NCI-H774 (cell line): ENCODE results near the gene HERPUD2.

Experiments
- DNase-seq: peaks from one replicate; lab custom pipeline; 2025; lab: John Stamatoyannopoulos, UW

HERPUD2 gene

DNA sequence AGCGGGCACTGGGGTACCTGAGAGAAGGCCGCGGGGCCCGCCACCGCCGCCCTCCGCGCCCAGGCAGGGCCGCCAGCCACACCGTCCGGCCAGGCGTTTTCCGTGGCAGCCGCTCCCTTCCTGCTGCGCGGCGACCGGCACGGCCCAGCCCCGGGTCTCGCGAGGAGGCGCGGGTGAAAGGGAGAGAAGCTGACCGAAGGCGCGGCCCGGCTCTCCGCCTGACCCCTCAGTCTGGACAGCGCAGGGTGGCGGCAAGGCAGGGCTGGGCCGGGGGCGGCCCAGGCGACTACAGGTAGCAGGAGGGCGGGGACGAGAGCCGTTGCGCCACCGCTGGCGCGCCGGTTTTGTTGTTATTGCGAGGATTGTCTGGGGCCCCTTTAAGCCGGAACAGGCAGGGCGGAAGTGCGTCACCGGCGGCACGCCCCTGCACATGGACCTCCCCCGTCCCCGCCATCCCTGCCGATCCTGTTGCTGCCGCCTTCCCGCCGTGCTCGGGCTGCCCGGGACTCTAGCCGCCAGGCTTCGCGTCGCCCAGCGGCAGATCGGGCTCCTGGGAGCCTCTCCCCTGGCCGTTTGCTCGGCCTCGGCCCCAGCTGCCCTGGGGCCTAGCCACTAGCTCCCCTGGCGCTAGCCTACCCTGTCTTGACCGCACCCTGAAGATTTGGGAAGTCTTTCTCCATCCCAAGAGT lies at the start of gene HERPUD2:
HERPUD2 (minus strand) TSS at position 352 of the 689 bp plus-strand sequence. CDS start 805 bp downstream, outside the sequence.
- peak; percentile 90 for DNase-seq

GRCh38 chr7:35738889-35739288 lies 44.0 kb upstream of the HERPUD2 start:
- no peak for DNase-seq

DNA sequence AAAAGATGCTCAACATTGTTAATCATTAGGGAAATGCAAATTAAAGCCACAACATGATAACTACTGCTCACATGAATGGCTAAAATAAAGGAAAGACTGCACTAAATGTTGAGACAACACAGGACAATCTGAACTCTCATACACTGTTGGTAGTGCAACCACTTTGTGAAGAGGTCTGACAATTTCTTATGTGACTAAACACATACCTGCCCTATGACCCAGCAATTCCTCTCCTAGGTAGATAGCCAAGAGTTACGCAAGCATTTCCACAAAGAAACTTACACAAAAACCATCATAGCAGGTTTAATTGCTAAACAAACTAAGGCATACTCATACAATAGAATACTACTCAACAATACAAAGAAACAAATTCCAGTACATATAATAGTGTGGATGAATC lies 41.8 kb upstream of the HERPUD2 start:
- no peak for DNase-seq

DNA sequence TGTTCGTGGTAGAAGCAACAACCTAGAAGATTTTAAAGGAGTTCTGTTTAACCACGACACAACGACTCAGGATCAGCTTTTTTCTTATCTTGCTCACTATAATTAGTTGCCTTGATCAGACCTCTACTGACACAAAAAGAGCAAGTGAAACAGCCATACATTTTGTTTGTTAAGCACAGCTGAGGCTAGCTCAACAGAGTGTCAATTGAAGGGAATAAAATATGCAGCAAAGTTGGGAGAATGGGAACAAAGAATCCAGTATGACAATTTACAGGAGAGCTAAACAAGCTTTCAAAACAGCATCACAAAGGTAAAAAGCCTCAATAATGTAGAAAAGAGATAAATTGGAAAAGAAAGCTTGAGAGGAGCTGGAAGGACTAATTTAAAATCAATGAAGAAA lies 40.5 kb upstream of the HERPUD2 start:
- DNase-seq: no peak

DNA sequence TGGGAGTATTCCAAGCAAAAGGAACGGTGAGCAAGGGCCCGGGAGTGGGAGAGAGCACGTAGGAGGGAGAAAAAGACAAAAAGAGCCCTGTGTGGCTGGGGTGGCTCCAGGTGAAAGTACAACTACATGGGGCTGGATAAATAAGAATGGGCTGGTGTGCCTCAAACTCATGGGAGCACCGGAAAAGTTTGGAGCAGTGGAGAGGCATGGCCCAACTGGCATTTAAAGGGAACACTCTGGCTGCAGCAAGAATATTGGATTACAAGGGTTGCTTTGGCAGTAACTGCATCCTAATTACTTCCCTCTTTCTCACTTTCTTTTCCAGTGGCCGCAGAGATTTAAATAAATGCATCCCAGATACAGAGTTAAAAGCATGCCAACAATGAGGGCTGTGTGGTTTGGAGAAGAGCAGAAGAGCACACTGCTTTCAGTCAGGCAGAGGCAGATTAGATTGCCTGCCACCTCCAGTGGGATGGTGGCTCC lies 39.1 kb upstream of the HERPUD2 start:
- no peak for DNase-seq

DNA sequence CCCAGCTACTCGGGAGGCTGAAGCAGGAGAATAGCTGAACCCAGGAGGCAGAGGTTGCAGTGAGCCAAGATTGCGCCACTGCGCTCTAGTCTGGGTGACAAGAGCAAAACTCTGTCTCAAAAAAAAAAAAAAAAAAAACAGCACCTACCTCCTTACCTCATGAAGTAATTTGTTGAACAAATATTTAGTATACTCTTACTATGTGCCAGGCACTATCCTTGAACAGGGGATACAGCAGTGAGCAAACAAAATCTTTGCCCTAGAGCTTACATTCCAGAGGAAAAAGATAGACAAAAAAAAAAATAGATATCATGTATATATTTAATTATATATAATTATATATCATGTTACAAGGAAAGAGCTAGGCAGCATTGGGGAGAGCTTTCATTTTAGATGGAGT lies 36.4 kb upstream of the HERPUD2 start:
- no peak for DNase-seq

DNA sequence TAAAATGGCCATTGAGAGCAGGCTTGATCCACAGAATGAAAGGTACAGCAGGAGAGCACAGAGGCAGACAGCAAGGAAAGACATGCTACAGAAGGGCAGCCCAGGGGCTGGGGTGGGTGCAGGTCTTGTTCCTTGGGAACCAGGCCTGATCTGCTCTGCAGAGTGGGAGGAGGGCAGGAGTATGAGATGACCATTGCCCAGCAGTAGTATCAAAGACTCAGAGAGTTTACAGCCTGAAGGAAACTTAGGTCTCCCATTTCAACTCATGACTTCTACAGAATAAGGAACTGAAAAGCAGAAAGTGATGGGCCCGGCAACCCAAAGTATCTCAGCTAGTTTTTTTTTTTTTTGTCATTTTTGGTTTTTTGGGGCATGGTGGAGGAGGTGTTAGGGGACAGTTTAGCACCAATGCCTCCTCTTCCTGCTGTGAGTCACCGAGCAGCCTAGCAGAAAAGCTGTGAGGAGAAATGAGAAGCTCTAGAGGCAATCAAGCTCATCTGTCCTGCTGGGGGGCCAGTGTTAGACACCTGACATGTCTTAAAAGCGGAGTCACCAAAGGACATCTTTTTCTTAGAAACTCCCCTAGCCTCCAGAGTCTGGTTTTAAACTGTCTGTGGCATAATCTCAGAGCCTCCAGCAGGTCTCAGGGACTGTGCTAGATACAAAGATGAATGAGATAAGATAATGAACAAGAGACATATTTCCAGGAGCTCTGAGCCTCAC lies 34.3 kb upstream of the HERPUD2 start:
- DNase-seq: no peak

GRCh38 chr7:35728412-35729060 lies 33.6 kb upstream of the HERPUD2 start:
- no peak for DNase-seq

GRCh38 chr7:35727571-35727970 lies 32.6 kb upstream of the HERPUD2 start:
- no peak for DNase-seq

DNA sequence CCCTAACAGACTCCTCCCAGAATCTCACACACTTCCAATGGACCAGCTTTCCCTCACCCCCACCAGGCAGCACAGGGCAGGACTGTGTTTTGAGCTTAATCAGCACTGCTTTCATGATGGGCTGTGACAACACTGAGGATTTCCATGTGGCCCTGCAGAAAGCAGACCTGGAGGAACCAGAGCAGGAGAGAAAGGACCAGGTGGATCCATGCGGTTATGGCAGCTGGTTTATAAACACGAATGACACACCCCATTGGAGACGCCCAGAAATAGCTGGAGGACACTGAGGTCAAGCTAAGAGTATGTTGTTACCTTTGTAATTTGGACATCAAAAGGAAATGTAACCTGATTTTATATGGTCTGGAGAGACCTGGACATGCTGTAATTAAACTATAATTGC lies 31.7 kb upstream of the HERPUD2 start:
- no peak for DNase-seq

- DNase-seq: no peak
Observed at GRCh38 chr7:35725280-35725680, 30.3 kb upstream of the HERPUD2 start.

- DNase-seq: no peak
Observed at GRCh38 chr7:35723011-35723410, 28.1 kb upstream of the HERPUD2 start.

GRCh38 chr7:35722054-35722849 lies 27.3 kb upstream of the HERPUD2 start:
- DNase-seq: no peak

DNA sequence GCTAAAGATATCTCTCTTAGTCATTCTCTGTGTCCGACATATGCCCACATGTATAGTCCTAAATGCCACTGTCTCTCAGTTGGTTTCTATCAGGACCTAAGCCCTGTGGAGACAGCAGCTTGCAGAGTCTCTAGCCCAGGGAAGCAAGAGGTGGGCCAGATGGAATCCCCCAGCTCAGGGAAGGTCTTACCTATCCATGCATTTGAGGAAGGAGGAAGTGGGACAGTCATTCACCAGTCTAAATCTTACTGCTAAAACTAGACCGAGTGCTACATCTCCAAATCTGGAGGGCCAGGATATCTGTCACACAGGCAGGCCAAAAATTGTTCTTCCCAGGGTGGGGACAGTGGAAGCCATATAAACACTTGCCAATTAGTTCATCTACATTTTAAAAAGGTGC lies 26.4 kb upstream of the HERPUD2 start:
- DNase-seq: no peak

DNA sequence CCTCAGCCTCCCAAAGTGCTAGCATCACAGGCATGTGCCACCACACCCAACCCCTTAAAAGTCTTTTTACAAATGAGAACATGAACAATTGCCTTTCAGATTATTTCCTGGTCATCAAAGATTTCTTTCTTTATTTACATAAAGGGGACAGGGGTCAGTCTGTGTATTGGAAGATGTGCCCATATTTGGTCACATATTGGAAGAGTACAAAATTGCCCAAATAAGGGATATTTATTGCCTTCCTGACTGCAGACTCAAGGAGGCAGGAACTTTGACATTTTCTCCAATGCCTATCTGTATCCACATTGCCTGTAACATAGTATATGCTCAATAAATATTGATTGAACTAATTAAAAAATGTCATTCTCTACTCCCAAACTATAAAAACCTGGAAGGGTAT lies 25.9 kb upstream of the HERPUD2 start:
- no peak for DNase-seq

GRCh38 chr7:35720032-35720431 lies 25.1 kb upstream of the HERPUD2 start:
- DNase-seq: no peak

DNA sequence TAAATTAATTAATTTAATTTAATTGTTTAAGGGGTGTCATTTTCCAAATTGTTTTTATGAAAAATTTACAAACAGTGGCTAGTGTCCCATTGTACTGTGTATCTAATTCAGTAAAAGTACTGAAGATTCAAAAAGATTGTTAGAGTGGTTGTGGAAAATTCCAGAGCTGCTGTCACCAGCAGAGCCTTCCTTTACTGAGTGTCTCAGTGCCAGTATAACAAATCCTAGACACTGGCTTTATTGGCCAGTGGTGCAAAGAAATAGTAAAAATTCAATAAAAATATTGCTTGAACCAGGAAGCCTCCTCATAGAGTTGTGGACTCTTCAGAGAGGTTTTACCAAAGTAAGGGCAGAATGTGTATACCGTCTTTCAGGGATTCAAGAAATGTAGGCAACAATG lies 23.1 kb upstream of the HERPUD2 start:
- DNase-seq: no peak

GRCh38 chr7:35717516-35717915 lies 22.6 kb upstream of the HERPUD2 start:
- DNase-seq: no peak

DNA sequence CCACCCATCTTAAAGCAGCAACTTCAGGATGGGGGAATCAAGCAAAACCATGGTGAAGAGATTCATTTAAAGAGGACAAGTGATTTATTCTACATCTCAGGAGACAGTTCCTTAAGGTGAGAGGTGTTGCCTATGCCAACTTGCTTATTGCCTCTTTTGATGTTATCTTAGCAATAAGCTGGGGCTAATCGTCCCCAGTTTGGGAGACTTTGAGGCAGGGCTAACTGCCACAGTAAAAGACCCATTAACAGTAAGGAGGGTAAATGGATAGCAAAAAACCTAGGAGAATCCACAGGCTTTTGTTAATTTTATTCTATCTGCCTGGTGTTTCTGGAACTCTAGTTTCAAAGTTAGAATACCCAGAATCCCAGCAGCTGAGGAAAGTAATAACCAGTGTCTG lies 22.1 kb upstream of the HERPUD2 start:
- DNase-seq: no peak

GRCh38 chr7:35716038-35716803 lies 21.3 kb upstream of the HERPUD2 start:
- DNase-seq: no peak

DNA sequence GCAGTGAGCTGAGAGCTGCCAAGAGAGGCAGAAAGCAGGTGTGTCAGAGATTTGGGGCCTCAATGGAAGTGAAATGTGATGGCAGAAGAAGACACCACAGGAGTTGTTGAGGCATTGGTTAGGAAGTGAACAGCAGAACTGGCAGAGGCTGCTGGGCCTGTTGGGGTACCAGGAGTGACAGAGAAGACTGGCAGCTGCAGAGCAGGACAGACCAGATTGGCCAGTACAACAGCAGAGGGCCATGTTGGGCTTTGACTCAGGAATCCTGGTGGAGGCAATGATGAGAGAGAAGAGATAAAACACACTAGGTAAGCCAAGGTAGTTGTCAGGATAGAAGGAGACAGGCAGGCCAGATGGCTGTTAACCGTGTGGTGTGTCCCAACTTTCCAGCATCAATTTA lies 19.9 kb upstream of the HERPUD2 start:
- no peak for DNase-seq

DNA sequence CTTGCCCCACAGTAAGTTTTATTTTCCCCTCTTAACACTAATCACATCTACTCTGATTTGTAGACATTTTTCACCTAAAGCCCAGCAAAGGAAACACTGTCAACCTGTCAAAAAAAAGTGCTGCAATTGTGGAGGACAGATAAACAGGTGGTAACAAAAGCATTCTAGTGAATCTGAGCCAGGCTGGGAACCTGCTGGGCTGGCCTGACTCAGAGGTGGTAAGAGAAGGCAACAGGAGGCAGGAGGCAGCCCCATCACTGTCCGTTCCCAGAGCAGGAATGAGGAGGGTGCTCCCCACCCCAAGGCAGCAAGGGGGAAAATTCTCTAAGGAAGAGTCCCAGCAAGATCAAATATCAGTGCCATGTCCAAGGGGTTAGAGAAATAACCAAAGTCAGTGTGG lies 19.5 kb upstream of the HERPUD2 start:
- no peak for DNase-seq
